SH-SY5Y (cell line): Measurements from ENCODE around the gene SIPA1L3.

Experiments
- GATA2 ChIP-seq: IDR thresholded peaks from 2 replicates; pipeline ENCODE4 v1.6.1; 2011; ENCODE audit warnings: mild to moderate bottlenecking, low read depth, low read length
- GATA3 ChIP-seq: IDR thresholded peaks from 2 replicates; pipeline ENCODE4 v1.6.1; 2011; ENCODE audit warnings: low read depth, mild to moderate bottlenecking, low read length, moderate library complexity

DNA sequence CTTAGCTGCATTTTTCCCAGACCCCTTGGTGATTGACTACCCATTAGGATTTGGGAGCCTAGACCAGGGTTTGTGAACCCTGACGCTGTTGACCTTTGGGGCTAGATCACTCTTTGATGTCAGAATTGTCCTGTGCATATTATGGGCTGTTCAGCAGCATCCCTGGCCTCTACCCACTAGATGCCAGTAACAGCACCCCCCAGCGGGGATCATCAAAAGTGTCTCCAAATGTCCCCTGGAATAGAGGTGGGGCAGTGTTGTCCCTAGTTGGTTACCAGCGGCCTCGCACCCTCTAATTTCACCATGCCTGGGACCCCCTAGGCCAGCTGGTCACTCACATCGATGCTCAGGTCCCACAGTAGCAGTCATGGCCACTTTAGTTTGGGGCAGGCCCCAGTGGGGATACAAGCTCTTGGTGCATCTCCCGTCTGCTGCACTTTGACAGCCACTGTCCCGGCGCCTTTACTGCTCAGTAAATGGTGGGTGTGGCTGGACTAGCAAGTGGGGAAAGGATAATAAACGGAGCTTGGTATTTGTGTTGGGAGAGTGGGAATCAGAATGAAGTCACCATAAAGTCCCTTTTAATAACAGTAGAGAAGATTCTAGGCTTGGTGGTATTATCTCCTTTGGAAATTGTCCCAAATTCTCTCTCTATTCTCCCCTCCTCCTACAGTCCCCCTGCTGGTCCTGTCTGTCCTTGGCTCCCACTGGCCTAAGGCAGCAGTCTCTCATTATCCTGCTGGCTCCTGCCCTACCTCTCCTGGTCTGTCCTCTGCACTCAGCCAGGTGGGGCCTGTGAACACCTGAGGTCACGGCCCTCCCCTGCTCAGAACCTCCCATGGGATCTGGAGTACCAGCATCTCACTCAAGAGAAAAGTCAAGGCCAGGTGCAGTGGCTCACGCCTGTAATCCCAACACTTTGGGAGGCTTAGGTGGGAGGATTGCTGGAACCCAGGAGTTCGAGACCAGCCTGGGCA, 80.6 kb downstream of the SIPA1L3 start:
- TF ChIP-seq GATA3 (no peak), GATA2 (no peak)
